H9 (cell line): ENCODE results near the gene IRAK4. TPM values are rescaled to one million over a fixed set of nuclear protein-coding genes. Genes with fewer than 3 reads are reported as not detected.

Experiments
- DNase-seq: peaks from one replicate; pipeline ENCODE4 v3.0.0-alpha.2; 2017
- H2AFZ ChIP-seq: one replicate; pipeline ENCODE4 v1.6.1; 2013; ENCODE audit warnings: mild to moderate bottlenecking, low read length, control low read depth, moderate library complexity
- H2AK5ac ChIP-seq: 2 replicates; pipeline ENCODE4 v1.6.1; 2013; ENCODE audit warnings: low read length, control low read depth, mixed read lengths; ENCODE audit not compliant: insufficient read length
- H2BK120ac ChIP-seq: one replicate; pipeline ENCODE4 v1.6.1; 2013; ENCODE audit warnings: low read depth, mild to moderate bottlenecking, low read length, control low read depth, inconsistent platforms; ENCODE audit not compliant: poor library complexity, severe bottlenecking
- H2BK12ac ChIP-seq: 2 replicates; pipeline ENCODE4 v1.6.1; 2013; ENCODE audit warnings: low read length, control low read depth, mixed read lengths, low read depth; ENCODE audit not compliant: insufficient read length
- H2BK15ac ChIP-seq: 2 replicates; pipeline ENCODE4 v1.6.1; 2013; ENCODE audit warnings: low read depth, low read length, control low read depth
- H2BK20ac ChIP-seq: one replicate; pipeline ENCODE4 v1.6.1; 2013; ENCODE audit warnings: low read depth, mild to moderate bottlenecking, low read length, control low read depth, inconsistent platforms; ENCODE audit not compliant: poor library complexity, severe bottlenecking
- H2BK5ac ChIP-seq: 2 replicates; pipeline ENCODE4 v1.6.1; 2013; ENCODE audit warnings: low read length, control low read depth, mixed read lengths; ENCODE audit not compliant: insufficient read length
- H3K14ac ChIP-seq: 2 replicates; pipeline ENCODE4 v1.6.1; 2013; ENCODE audit warnings: low read length, control low read depth; ENCODE audit not compliant: insufficient read depth
- H3K18ac ChIP-seq: 2 replicates; pipeline ENCODE4 v1.6.1; 2013; ENCODE audit warnings: low read depth, mild to moderate bottlenecking, mixed read lengths, low read length, control low read depth; ENCODE audit not compliant: insufficient read length
- H3K23ac ChIP-seq: 2 replicates; pipeline ENCODE4 v1.6.1; 2013; ENCODE audit warnings: low read length, control low read depth, mixed read lengths, low read depth; ENCODE audit not compliant: insufficient read length
- H3K23me2 ChIP-seq: 2 replicates; pipeline ENCODE4 v1.6.1; 2013; ENCODE audit warnings: low read depth, mild to moderate bottlenecking, mixed read lengths, low read length, control low read depth; ENCODE audit not compliant: insufficient read length, poor library complexity, severe bottlenecking
- H3K27ac ChIP-seq: 2 replicates; pipeline ENCODE4 v1.5.1; 2013; ENCODE audit warnings: low read length, control low read depth, mixed read lengths, low read depth; ENCODE audit not compliant: insufficient read length
- H3K27me3 ChIP-seq: 2 replicates; pipeline ENCODE4 v1.6.1; 2013; ENCODE audit warnings: low read length, control low read depth, inconsistent platforms; ENCODE audit not compliant: insufficient read depth
- H3K4ac ChIP-seq: 2 replicates; pipeline ENCODE4 v1.6.1; 2013; ENCODE audit warnings: low read depth, mild to moderate bottlenecking, control low read depth, inconsistent platforms, low read length, moderate library complexity
- H3K4me1 ChIP-seq: 2 replicates; pipeline ENCODE4 v1.6.1; 2013; ENCODE audit warnings: low read length, control low read depth, inconsistent platforms; ENCODE audit not compliant: insufficient read depth
- H3K4me2 ChIP-seq: 2 replicates; pipeline ENCODE4 v1.6.1; 2013; ENCODE audit warnings: low read length, control low read depth, mixed read lengths; ENCODE audit not compliant: insufficient read length, insufficient read depth
- H3K56ac ChIP-seq: 2 replicates; pipeline ENCODE4 v1.6.1; 2013; ENCODE audit warnings: low read depth, mild to moderate bottlenecking, mixed read lengths, low read length, control low read depth; ENCODE audit not compliant: insufficient read length
- H3K79me1 ChIP-seq: 2 replicates; pipeline ENCODE4 v1.6.1; 2013; ENCODE audit warnings: low read depth, mild to moderate bottlenecking, moderate library complexity, low read length, control low read depth, inconsistent platforms; ENCODE audit not compliant: insufficient read depth, poor library complexity, severe bottlenecking
- H3K79me2 ChIP-seq: 2 replicates; pipeline ENCODE4 v1.6.1; 2013; ENCODE audit warnings: low read length, control low read depth, inconsistent platforms; ENCODE audit not compliant: insufficient read depth
- H3K9ac ChIP-seq: 2 replicates; pipeline ENCODE4 v1.6.1; 2013; ENCODE audit warnings: low read length, control low read depth, mixed read lengths; ENCODE audit not compliant: insufficient read length; ENCODE audit errors: extremely low read depth
- H3K9me3 ChIP-seq: one replicate; pipeline ENCODE4 v1.6.1; 2013; ENCODE audit warnings: low read depth, low read length, inconsistent platforms; ENCODE audit not compliant: control insufficient read depth
- H3T11ph ChIP-seq: one replicate; pipeline ENCODE4 v1.6.1; 2013; ENCODE audit warnings: mild to moderate bottlenecking, low read length, control low read depth, inconsistent platforms
- H4K20me1 ChIP-seq: one replicate; pipeline ENCODE4 v1.6.1; 2013; ENCODE audit not compliant: control insufficient read depth, insufficient read length, insufficient read depth
- H4K5ac ChIP-seq: 2 replicates; pipeline ENCODE4 v1.6.1; 2013; ENCODE audit warnings: low read depth, mild to moderate bottlenecking, mixed read lengths, low read length, control low read depth; ENCODE audit not compliant: insufficient read length
- H4K8ac ChIP-seq: replicated peaks from 2 replicates; pipeline ENCODE4 v1.6.1; 2013; ENCODE audit warnings: low read length, control low read depth, mixed read lengths, low read depth; ENCODE audit not compliant: insufficient read length
- H4K91ac ChIP-seq: 2 replicates; pipeline ENCODE4 v1.6.1; 2013; ENCODE audit warnings: low read depth, mild to moderate bottlenecking, moderate library complexity, mixed read lengths, low read length, control low read depth; ENCODE audit not compliant: insufficient read length
- H3K27ac Mint-ChIP-seq, 3 experiments: 2 replicates in 2 of 3; 3 replicates in 1 of 3; pipeline ENCODE4 v1.8.0; 2020 to 2021; ENCODE audit warnings: mixed read lengths in 3 of 3, mild to moderate bottlenecking in 1 of 3, moderate library complexity in 1 of 3
- H3K27me3 Mint-ChIP-seq: 2 replicates; pipeline ENCODE4 v1.8.0; 2021; ENCODE audit warnings: low read depth, mild to moderate bottlenecking, moderate library complexity, mixed read lengths
- H3K36me3 Mint-ChIP-seq, 3 experiments: 2 replicates in 2 of 3; 3 replicates in 1 of 3; pipeline ENCODE4 v1.8.0; 2020 to 2021; ENCODE audit warnings: low read depth in 3 of 3, mixed read lengths in 3 of 3; ENCODE audit not compliant: insufficient read depth in 1 of 3
- H3K4me1 Mint-ChIP-seq, 2 experiments: 2 replicates each; pipeline ENCODE4 v1.8.0; 2020; ENCODE audit warnings: mixed read lengths in 2 of 2
- H3K4me3 Mint-ChIP-seq, 2 experiments: 2 replicates in 1 of 2; 3 replicates in 1 of 2; pipeline ENCODE4 v1.8.0; 2020 to 2021; ENCODE audit warnings: mild to moderate bottlenecking in 2 of 2, mixed read lengths in 2 of 2, moderate library complexity in 1 of 2
- H3K9me3 Mint-ChIP-seq, 2 experiments: 2 replicates in 1 of 2; 3 replicates in 1 of 2; pipeline ENCODE4 v1.8.0; 2020; ENCODE audit warnings: mild to moderate bottlenecking in 2 of 2, mixed read lengths in 2 of 2, moderate library complexity in 1 of 2
- CTCF ChIP-seq: fragments of 200-600 bp; sonication (generic); conservative IDR thresholded peaks from 3 replicates; pipeline ENCODE4 v1.8.0; 2021; ENCODE audit warnings: antibody characterized with exemption, mild to moderate bottlenecking
- WGBS: extraction: QIAGEN DNeasy Blood & Tissue Kit; methylation state at CpG from one replicate; pipeline ENCODE4 v1.1.7; 2013; ENCODE audit warnings: missing lambda C conversion rate, low lambda C conversion rate, mixed read lengths; ENCODE audit not compliant: insufficient read length; ENCODE audit errors: extremely low coverage; 5-methylcytosine and 5-hydroxymethylcytosine counted together
- total RNA-seq: library from RNA; stranded (reverse); gene quantifications from 2 replicates; pipeline ENCODE4 v1.2.1, GENCODE V29; 2021

Gene IRAK4
- total RNA-seq, 1 experiment from 2014 or later, result 3.0 TPM

- H3K23me2 ChIP-seq, result no peaks in the 10 kb centered on the region
- H3K23ac ChIP-seq, result no peak overlapping the region
- H3K27me3 ChIP-seq, result no peaks in the 10 kb centered on the region
- H2BK15ac ChIP-seq, result no peak overlapping the region
- H2AK5ac ChIP-seq, result no peak overlapping the region
- no peak overlapping the region for H3K4me2 ChIP-seq
- no peak overlapping the region for H3K27ac ChIP-seq
- no peak overlapping the region for H2AFZ ChIP-seq
- no peak overlapping the region for H3T11ph ChIP-seq
- no peak overlapping the region for H3K18ac ChIP-seq
- DNase-seq, result no peak
- H3K9ac ChIP-seq, result no peak overlapping the region
- H4K5ac ChIP-seq, result no peak overlapping the region
- H3K56ac ChIP-seq, result no peak overlapping the region
- H3K4me3 Mint-ChIP-seq, result no peak overlapping the region
- no peak overlapping the region for H4K91ac ChIP-seq
- H3K4me1 ChIP-seq, result no peaks in the 10 kb centered on the region
- H3K27me3 Mint-ChIP-seq, result no peaks in the 10 kb centered on the region; the same call in 1 of the 2 replicates
- no peaks in the 10 kb centered on the region for H3K79me2 ChIP-seq
- H2BK5ac ChIP-seq, result no peak overlapping the region
- H3K9me3 Mint-ChIP-seq, result no peaks in the 10 kb centered on the region
- peaks cover 5 to 6% of the 10 kb centered on the region in 2 experiments; a peak in 3 of 4 replicates for H3K4me1 Mint-ChIP-seq
- TF ChIP-seq CTCF, result no peak
- no peak overlapping the region for H3K4ac ChIP-seq
- H2BK120ac ChIP-seq, result no peak overlapping the region
- H3K9me3 ChIP-seq, result no peaks in the 10 kb centered on the region
- WGBS, result 100% methylated on average over 1 of the region's 3 CpGs
- H4K8ac ChIP-seq, result no peak overlapping the region
- peaks cover 0 to 17% (median 15%) of the 10 kb centered on the region in 3 experiments; a peak in 5 of 7 replicates for H3K36me3 Mint-ChIP-seq
- H3K14ac ChIP-seq, result no peak overlapping the region
- H3K27ac Mint-ChIP-seq, result no peak overlapping the region
- H2BK12ac ChIP-seq, result no peak overlapping the region
- H4K20me1 ChIP-seq, result no peaks in the 10 kb centered on the region
- no peak overlapping the region for H2BK20ac ChIP-seq
- H3K79me1 ChIP-seq, result no peaks in the 10 kb centered on the region
Observed at GRCh38 chr12:43754015-43754414, 4.7 kb upstream of the IRAK4 start.
